Neural progenitor cell (in vitro differentiated cells): Measurements from ENCODE around the gene EPB41L4A.

Source experiments
- CTCF ChIP-seq: fragments of 200-600 bp; sonication (generic); IDR thresholded peaks from 2 replicates; pipeline ENCODE4 v1.5.1; 2017; ENCODE audit warnings: antibody characterized with exemption, mild to moderate bottlenecking
- EZH2 ChIP-seq: fragments of 200-600 bp; sonication (generic); IDR thresholded peaks from 2 replicates; pipeline ENCODE4 v1.6.1; 2017; ENCODE audit warnings: antibody characterized with exemption, mild to moderate bottlenecking, moderate library complexity
- EZH2phosphoT487 ChIP-seq: fragments of 200-600 bp; sonication (generic); IDR thresholded peaks from 2 replicates; pipeline ENCODE4 v1.6.1; 2017; ENCODE audit warnings: antibody characterized with exemption

- no peak for TF ChIP-seq EZH2
- no peak for TF ChIP-seq CTCF
- TF ChIP-seq EZH2phosphoT487 = no peak
These were observed 213.2 kb downstream of the EPB41L4A start for GRCh38 chr5:112205846-112206245.
